Right kidney (tissue), 1 donor: ENCODE data around the gene DAPK1.

ENCODE experiments used
- DNase-seq: peaks from one replicate; pipeline ENCODE4 v3.0.0-alpha.2; 2016

Gene DAPK1

DNA sequence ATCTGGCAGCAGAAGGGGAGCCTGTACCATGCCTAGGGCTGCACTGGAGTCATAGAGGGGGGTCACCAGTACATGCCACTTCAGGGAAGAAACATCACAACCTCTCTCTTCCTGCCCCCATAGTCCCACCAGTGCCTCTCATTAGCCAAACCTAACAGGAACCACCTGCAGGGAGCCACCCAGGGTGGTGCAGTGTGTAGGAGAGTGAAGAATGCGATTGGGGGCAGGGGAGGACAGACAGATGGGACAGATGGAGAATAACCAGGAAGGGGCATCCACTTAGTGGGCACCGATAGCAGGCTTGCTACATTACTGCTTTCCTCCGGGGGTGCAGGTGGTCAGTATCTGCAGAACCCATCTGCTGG, 19.2 kb downstream of the DAPK1 start:
- no peak for DNase-seq

DNA sequence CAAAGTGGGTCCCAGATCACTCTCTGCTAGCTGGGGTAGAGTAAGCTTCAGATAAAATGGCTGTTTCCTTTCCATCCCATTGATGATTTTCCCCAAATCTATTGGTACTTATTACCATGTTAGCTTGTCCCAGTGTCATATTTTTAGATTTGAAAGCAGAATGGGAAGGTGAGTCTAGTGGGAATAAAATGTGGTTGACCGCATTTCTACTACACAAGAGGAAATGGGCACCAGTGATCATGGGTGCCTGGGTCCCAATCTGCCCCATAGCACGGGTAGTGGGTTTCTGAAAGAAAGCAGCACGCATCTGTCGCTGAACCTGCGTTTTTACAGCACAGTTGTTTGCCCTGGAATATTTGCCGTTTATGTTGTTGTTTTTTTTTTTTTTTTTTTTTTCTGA, 20.1 kb downstream of the DAPK1 start:
- no peak for DNase-seq

DNA sequence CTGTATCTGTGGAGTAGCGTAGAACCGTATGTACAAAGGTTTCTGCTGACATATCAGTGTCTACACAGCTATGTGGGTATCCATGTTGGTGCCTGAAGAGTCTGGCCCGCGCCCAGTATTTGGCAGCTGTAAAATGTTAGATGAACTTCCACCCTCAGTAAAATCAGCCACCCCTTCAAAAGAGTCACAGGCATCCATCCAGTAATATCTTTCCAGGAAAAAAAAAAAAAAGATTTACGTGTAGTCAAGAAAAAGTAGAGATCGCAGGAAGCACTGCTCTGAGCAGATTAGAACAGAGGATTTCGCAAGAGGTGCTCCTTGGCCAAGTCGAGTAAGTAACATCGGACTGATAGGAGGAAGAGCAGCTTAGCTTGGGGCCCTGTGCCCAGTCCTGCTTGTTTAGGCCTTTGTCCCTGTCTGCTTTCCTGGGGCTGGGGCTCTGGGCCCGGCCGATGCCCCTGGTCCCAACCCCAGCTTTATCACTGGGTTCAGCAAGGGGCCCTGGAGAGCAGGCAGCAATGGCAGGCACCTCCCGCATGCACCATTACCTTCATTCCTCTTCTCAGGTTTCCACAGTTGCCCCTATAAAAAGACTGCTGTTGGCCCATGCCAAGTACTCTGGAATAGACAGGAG, 21.2 kb downstream of the DAPK1 start:
- no peak for DNase-seq

DNA sequence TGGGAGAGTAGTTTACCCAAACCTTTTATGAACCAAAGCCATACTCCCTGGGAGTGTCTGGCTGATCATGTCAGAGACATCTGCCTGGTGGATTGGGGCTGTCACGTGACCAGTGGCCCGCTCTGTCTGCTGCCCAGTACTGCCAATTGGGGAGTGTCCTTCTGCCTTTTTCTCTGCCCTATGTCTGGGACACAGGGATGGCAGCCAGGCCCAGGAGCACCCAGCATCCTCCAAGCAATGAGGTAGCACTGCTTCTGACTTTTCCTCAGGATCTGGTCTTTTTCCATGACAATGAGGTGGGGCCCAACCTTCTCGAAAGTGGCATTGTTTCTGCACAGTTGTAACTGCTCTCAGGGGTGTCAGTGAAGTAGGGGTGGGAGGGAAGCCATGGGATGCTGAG, 21.8 kb downstream of the DAPK1 start:
- DNase-seq: no peak

DNA sequence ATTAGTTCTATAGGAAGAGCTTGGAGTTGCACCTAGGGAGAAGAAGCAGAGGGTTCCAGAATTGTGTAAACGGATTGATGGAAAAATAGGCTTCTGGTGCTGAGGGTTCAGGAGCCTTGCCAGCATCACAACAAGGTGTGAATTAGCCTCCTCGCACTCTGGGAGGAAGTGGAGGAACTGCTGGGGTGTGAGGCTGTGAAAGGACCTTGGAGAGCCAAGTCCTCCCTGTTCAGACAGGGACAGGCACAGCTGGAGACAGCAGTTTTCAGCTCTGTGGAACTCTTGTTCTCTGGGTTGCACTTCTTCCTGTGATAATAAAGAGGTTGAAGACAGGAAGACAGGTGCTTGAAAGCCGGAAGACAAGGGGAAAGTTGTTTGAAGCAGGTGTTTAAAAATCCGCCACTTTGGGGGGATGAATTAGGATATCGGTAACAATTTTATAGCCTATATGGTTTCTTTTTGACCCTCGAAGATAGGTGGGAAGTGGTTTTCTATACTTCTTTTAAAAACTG, 22.6 kb downstream of the DAPK1 start:
- no peak for DNase-seq

DNA sequence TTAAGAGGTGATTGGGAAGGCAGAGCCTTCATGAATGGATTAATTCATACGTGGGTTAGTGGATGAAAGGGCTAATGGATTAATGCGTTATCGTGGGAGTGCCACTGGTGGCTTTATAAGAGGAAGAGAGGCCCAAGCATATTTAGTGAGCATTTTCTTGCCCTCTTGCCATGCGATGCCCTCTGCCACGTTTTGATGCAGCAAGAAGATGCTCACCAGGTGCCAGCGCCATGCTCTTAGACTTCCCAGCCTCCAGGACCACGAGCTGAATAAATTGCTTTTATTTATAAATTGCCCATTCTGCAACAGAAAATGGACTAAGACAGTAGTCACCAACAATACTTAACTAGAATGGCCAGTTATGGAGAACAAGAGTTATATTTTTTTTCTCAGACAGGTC, 24.2 kb downstream of the DAPK1 start:
- no peak for DNase-seq

DNA sequence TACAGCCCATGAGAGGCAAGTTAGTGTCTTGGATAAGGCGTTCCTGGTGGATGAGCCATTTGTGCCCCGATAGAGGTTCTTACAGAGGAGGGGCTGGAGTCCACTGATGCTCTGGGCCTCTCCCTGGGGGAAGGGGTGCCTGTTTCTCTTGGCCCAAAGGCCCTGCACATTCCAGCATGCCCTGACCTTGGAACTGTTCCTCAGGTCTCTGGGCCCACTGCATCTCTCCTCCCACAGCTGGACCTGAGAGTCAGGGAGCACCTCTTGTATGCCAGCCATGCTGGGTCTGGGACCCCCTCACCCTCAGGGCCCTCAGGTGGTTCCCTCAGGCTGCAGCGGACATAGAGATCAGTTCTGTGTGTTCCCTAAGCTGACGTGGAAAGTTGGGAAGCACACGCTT, 26.4 kb downstream of the DAPK1 start:
- no peak for DNase-seq

DNA sequence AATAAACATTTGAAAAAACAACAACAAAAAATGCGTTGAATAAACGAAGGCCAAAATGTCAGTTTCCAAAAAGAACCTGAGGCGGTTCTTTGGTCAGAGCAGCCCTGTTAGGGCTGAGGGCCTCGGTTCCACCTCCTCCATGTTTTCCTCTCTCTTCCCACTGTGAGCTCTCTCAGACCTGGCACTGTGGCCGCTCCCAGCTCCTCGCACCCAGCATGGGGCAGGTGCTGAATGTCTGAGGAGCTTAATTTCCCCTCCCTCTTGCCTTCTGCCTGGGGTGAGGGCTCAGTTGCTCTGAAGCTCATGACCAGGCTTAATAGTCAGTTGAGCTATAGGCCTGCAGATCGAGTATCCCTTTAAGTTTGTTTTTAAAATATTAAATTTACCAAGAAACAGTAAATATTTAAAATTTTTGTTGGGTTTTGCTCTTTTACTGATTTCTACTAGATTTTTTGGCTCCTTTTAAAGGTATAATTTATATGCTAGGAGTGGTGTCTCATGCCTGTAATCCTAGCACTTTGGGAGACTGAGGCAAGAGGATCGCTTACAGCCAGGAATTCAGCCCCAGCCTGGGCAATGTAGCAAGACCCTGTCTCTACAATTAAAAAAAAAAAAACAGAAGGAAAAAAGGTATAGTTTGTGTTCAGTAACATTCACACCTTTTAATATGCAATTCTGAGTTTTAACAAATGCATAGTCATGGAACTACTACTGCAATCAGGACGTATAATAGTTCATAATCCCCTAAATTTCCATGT, 28.1 kb downstream of the DAPK1 start:
- no peak for DNase-seq

DNA sequence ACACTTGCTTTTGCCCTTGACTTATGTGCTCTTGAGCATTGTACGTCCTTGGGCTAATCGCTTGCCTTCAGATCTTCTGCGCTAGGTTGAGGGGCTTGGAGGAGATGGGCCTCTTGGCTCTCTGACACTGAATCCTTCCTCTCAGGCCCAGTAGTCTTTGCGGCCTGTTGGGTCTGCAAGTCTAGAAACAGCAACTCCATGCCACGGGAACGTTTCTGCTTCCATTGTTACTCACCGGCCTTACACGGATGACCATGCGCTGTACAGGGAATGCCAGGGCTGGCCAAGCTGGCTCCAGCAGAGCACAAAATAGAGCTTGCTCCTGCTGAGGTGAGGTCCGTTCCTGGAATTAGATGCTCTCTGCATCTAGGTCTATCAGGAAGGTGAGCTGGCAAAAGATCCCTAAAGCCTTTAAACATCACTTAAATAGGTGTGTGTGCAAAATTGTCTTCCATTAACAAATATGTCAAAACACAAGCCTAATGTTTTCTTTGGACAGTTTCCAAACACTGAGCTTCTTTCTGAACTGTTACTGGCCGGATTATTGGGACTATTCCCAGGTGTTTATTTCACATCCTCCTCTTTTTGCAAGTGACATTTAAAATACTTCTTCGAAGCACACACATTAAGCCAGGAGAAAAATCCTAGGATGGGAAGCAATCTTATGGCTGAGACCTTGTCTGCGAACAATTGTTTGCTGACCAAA, 29.7 kb downstream of the DAPK1 start:
- no peak for DNase-seq

DNA sequence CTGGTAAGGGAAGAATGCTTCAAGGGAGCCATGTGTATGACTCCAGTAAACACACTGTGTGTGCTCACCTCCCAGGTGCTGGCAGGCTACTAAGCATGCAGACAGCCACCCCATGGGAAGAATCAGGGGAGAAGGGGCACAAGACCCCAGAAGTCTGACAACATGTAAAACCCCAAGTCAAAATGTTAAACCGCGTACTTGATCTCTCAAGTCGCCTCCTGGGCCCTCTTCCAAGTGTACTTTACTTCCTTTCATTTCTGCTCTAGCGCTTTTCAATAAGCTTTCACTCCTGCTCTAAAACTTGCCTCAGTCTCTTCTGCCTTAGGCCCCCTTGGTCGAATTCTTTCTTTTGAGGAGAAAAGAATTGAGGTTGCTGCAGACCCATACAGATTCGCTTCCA, 31.3 kb downstream of the DAPK1 start:
- DNase-seq: no peak

DNA sequence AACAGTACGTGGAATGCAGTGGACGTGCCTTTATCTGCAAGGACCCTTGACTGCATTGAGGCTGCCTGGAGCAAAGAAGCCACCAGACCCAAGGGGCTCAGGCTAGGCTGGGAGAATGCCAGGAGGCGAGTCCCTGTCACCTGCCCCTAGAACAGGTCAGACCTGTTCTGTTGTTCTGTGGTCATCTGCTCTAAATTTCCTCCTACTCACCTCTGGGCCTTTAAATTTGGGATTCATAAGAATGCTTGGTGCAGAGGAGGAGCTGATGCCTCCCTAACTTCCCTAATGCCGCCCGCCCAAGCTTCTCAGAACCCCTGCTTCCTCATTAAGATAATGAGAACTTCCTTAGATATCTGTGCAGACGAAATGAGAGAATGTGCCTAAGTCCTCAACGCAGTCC, 32.0 kb downstream of the DAPK1 start:
- no peak for DNase-seq

DNA sequence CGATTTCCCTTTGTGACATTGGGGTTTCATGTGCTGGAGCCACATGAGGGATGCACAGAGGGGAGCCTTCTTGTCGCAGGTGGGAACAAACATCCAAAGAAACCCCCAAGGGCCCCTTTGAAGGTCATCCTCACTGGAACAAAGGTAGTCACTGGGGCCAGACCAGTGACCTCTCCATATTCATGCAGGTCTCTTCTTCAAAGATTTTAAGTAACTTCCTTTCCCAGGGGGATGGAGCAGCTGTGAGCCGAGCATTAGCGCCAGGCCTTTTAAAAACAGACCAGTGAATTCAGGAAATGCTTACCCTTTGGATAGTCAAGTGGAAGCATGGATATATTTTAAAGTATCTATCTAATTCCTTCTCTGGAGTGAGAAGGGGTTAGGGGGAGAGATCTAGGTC, 33.0 kb downstream of the DAPK1 start:
- no peak for DNase-seq

DNA sequence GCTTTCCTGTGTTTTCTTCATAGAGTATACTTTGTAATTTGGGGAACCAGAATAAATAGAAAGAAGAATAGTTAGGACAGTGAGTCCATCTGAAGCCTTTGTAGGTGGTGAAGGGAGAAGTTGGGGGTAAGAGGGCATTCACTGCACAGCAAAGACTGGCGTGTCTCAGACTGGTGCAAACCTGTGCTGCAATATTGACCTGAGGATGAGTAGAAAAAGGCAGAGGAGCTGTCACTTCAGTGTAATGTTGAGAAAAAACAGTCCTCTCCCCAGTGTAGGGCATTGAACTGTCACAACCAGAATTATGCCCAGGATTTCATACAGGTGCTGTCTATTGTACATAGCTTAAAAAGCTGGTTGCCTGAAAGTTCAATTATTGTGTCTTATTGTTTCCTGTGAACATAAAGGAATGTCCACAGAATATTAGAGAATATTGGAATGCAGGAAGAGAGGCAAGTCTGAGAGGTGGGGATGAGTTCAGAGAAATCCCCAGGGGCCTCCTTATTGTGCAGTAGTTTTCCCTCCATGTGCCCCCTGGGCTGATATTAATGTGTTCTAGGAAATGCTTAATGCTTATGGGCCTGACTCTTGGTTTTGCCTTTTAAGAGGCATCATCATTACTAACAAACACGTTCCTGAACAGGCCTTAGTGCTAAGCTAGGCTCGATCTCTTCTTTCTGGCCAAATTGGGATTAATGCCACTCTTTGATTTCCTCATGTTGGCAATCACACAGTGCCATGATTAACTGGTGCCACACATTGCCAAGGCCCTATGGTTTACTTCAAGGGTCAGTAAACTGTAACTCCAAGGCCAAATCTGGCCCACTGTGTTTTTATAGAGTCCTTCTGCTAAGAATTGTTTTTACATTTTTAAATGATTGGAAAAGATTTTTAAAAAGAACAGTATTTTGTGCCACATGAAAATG, 34.0 kb downstream of the DAPK1 start:
- no peak for DNase-seq

DNA sequence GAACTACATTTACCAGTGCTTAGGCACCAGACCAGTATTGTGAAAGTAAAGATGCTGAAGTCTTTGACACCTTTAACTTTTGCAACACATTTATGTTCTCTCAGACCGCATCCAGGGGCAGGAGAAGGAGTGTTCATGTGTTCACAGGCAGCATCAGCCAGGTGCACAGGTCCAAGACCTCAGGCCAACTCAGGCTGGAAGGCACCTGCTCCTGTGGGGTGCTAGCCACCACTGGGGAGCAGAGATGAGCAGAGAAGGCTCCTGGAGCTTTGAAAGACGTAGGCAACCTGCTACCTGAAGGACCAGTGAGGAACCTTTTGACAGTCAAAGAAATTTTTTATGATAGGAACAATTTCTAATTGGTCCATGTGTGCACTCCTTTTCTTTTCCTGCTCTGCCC, 35.6 kb downstream of the DAPK1 start:
- no peak for DNase-seq

DNA sequence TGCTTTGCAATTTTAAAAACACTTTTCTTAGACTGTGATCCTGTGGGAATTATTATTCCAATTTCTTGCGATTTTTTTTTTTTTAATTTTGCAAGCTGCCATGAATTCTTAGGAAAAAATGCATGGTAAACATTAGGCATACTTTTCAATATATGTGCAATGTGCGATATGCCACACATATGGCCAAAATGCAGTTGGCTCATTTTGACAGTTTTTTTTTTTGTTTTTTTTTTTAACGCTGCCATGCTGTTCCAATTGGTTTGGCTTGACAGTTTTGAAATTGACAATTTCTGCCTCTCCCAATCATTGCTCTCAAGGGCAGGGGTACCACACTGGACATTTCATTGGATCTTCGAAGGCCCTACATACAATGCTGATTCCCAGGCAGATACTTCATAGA, 36.4 kb downstream of the DAPK1 start:
- no peak for DNase-seq

DNA sequence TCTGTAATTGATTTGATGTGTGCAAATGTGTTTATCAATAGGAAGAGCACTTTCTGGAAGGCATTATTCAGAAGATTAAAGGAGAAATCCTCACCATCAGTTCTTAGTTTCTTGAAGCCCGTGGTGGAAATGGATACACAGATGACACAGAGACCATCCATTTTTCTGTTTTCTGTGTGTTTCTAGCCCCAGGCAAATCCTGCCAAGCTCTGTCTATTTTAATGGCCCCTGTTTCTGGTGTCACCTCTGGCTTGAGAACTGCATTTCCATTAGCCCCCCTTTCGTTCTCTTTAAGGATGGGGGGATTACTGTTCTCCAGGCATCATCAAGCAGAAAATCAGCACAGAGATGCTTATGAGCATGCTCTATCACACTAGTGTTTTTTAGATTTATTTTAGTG, 37.3 kb downstream of the DAPK1 start:
- no peak for DNase-seq

DNA sequence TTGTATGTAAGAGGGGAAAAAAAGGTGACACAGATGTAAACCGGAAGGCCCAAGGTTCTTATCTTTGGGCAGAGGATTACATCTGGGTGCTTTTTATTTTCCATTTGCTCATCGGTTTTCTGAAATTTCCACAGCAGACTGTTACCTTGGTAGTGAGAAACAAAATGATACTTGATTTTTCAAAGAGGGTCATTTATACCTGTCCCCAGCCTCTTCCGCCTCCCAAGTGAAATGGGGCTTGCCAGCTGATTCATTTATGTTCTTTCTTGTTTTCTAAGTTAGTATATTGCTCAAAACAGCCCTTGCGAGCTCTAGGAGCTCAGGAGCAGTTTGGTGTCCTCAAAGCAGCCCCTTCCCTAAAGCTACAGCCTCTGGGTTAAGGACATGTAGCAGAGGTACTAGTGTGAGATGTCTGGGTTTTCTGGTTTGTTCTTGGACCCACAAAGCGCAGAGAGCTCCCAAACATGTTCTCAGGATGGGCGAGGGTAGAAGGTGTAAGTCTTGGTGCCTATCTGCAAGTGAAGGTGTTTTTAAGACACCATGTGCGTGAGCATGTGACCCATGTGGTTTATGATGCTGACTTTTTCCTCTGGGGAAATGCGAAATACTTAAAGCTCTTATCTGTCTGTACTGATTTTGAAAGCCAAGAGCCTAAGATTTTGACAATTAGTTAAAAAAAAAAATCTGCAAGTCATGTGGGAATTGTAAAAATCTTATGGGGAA, 38.3 kb downstream of the DAPK1 start:
- no peak for DNase-seq

DNA sequence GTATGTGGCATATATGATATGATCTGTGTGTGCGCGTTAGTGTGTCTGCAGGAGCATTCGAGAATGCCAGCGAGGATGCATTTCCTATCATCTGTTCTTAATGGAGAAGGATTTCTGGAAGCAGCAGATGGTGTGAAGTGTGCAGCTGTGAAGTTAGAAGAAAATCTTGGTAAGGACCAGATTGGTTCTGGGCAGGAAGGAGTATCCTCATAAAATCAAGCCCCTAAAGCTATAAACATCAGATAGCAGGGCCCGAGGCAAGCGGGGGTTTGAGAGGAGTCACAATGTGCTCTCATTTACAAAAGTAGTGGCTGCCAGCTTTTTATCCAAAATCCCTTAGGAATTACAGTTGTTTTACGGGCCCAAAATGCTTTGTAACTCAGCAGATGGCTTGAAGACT, 40.0 kb downstream of the DAPK1 start:
- no peak for DNase-seq

DNA sequence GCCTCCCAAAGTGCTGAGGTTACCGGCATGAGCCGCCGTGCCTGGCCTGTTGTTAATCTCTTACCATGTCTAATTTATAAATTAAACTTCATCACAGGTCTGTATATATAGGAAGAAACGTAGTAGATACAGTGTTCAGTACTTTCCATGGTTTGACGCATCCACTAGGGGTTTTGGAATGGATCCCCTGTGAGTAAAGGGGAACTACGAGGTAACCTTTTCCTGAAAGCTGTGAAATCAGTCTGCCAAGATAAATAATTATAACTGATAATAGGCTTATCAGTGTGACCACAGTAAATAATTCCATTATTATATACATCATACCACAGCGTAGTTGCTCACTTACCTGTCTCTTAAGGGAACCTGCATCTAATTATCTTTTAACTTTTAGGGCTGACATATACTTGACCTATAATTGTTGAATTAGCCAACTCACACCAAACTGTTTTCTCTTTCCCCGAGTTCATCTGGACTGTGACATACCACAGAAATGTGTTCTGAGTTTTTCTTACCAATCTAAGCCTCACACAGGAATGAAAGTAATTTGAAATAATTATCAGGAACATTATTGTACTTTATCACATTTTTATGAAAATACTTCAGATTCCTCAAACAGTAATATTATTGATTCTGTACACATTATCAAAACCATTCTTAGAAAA, 42.9 kb downstream of the DAPK1 start:
- DNase-seq: no peak

DNA sequence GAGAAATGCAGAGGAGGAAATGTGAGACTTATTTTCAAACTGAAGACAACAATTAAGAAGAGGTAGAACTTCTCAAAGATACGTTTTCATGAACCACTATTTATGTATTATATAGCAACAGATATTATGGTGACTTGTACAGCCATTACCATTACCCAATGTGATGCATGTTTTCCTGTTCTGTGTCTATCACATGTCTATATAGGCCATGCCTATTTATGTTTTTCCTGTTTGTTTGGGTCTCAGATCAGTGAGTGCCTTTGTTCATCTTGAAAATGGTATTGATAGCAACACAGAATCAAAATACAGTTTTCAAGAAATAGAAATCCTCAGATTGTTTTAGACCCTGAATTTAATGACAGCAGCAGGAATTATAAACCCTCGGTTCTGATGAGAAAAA, 44.0 kb downstream of the DAPK1 start:
- no peak for DNase-seq

DNA sequence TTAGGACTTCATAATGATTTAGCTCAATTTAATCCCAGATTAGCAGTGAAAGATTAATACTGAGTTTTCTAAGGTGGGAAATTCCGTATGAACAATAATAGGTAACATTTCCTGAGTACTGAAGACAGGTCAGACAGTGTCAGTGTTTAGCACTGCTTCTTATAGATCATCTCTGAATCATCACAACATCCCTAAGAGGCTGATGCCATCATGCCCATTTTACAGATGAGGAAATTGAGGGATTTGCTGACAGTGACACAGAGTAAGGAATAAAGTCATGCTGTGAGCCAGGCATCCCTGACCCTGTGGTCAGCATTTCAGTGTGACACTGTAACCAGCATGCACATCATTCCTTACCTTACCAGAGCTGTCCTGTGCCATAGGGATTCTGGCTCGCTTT, 44.5 kb downstream of the DAPK1 start:
- DNase-seq: no peak
